Right kidney (tissue), 1 donor: ENCODE results near the gene GPR12.
"Not testable (repeated sequence)": the region's sequence is repeated elsewhere in the genome, so short reads cannot be mapped to it uniquely, and the experiment has no call there.

Experiments used
- DNase-seq: peaks from one replicate; pipeline ENCODE4 v3.0.0-alpha.2; 2016

Gene GPR12

DNA sequence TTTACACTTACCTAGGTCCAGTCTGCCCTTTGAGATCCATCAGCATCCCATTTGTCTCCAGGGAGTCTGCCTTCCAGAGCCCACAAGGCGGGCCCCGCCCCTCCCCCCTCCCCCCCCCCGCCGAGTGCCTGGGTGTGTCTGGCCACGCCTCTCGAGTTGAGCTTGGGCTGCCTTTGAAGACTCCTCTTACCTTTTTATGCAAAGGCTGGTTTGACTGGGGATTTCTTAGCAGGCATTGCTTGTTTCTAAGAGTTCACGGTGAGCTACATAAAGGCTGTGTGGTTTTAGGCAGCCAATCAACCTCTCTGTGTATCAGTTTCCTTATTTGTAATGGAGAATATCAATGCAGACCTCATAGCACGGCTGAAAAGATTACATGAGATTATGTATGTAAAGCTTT, 11.3 kb downstream of the GPR12 start:
- no peak for DNase-seq

DNA sequence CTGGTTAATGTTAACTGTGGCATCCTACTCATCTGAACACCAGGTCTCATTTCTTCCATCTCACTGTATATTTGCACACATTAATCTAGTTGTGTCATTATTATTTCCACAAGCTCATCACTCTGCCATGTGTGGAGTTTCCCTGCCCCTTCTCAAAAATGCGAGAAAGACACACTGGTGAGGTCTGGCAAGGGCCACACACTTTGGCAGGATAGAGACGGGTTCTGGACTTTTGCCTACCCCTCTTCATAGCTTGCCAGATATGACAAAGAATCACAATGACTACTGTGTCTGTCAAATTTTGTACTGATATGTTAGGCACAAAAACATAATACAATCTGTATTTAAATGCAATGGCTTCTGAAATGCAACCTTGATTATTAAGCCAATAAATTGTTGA, 12.9 kb downstream of the GPR12 start:
- DNase-seq: no peak

DNA sequence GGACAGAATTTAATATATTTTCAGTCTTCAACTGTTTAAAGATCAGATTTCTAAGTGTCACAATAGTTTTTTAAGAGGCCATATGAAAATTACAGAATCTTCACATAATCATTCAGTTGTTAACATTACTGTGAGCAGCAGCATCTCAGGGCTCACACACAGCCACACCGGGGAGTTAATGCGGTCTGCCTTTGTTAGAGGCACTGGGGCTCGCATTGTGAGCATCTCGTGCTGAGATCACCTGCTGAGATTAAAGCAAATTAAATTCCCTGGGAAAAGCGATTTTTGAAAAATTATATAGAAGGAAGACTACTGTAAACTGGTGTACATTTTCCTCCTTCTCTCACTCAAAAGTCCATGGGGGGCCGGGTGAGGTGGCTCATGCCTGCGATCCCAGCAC, 16.6 kb downstream of the GPR12 start:
- DNase-seq: no peak

DNA sequence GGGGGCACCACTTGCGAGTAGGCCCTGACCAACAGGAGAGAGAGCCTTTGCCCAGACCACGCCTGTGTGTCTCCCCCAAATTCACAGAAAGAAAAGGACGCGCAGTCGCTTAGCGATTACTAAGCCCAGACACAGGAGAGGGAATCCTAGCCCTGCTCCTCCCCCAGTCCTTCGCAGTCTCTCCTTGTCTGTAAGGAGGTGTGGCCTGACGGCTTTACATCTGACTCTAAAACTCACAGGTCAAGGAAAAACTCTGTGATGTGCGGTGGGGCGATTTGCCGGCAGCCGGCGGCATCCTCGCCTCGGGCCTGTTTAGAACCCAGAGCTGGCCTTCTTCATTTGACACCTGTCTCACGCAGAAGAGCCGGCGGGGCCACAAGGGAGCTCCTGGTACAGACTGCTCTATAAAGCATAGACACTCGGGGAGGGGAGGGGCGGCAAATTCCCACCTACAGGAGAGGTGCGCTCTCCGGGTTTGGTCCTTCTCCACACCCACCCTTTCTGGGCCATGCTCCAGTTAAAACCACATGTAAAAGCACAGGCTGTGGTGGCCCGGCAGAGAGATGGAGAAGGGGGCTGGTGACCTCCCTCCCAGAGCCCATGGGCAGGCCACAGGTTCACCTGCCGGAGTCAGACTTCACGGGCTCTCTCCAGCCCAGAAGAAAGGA, 17.8 kb downstream of the GPR12 start:
- no peak for DNase-seq

DNA sequence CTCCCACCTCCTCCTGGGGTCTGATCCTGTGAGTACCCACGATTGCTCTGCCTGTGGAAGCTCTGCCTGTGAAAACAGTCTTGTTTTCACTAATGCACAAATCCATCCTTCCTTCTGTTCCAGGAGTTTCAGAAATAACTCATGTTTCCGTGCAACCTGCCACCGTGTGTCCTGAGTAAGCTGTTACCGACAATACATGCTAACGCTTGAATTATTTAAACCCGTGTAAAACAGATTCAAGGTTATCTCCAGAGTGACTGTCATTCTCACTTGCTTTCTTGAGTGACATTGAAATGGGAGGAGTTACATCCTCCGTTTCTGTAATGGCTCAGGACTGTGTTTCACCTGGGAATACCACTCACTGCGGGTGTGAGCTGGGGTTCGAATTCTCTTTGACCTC, 24.9 kb downstream of the GPR12 start:
- no peak for DNase-seq

DNA sequence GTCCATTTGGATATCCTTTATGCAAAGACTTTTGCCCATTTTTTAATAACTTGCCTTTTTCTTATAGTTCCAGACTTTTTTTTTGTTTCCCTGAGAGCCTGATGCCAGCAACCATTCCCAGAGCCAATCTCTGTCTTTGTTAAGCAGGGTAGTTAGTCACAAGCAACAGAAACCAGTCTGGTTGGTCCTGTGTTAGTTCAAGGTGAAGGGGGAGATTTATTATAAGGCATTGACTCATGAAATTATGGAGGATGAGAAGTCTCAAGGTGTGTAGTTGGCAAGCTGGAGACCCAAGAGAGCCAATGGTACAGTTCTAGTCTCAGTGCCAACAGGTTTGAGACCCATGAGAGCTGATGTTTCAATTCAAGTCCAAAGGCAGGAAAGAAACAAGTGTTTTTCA, 33.0 kb downstream of the GPR12 start:
- no peak for DNase-seq

DNA sequence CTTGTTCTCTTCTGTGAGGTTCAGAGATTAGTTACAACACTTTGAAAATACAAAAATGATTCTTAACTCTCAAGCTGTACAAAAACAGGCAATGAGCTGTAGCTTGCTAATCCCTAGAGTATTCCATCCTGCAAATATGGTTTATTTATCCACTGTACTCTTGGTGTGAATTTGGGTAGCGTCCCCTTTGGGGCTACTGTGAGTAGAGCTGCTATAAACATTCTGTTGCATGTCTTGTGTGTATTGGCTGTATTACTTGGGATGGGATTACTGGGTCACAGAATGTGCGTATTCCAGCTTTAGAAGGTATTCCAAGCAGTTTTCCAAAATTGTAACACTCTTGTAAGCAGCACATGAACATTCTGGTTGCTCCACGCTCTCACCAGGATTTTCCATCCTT, 33.5 kb downstream of the GPR12 start:
- DNase-seq: no peak

DNA sequence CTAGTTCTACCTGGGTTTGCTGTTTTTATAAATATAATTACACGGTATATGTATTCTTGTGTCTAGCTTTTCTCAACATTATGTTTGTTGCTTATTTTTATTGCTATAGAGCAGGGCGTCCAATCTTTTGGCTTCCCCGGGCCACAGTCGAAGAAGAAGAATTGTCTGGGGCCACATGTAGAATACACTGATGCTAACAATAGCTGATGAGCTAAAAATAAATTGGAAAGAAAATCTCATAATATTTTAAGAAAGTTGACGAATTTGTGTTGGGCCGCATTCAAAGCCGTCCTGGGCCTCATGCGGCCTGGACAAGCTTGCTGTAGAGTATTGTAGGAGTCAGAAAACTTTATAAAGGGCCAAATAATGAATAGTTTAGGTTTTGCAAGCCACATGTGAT, 33.9 kb downstream of the GPR12 start:
- no peak for DNase-seq

DNA sequence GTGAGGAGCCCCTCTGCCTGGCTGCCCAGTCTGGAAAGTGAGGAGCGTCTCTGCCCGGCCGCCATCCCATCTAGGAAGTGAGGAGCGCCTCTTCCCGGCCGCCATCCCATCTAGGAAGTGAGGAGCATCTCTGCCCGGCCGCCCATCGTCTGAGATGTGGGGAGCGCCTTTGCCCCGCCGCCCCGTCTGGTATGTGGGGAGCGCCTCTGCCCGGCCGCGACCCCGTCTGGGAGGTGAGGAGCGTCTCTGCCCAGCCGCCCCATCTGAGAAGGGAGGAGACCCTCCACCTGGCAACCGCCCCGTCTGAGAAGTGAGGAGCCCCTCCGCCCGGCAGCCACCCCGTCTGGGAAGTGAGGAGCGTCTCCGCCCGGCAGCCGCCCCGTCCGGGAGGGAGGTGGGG, 37.0 kb downstream of the GPR12 start:
- not testable (repeated sequence) for DNase-seq

DNA sequence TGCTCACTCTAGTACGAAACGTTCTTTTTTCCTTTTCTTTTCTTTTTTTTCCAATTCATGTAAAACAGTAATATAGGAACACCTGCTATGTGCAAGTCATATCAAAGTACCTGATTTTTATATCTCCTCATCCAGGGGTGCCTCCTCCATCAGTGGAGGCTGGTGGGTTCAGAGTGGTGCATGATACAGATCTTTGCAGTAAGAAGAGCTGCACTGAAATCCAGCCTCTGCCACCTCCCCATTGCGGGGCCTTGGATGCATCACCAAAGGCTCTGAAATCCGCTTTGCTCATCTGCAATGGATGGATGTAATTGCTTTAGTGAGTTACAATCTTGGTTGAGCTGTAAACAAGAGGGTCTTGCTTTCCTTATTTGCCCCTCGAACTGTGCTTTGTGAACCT, 38.3 kb downstream of the GPR12 start:
- no peak for DNase-seq

DNA sequence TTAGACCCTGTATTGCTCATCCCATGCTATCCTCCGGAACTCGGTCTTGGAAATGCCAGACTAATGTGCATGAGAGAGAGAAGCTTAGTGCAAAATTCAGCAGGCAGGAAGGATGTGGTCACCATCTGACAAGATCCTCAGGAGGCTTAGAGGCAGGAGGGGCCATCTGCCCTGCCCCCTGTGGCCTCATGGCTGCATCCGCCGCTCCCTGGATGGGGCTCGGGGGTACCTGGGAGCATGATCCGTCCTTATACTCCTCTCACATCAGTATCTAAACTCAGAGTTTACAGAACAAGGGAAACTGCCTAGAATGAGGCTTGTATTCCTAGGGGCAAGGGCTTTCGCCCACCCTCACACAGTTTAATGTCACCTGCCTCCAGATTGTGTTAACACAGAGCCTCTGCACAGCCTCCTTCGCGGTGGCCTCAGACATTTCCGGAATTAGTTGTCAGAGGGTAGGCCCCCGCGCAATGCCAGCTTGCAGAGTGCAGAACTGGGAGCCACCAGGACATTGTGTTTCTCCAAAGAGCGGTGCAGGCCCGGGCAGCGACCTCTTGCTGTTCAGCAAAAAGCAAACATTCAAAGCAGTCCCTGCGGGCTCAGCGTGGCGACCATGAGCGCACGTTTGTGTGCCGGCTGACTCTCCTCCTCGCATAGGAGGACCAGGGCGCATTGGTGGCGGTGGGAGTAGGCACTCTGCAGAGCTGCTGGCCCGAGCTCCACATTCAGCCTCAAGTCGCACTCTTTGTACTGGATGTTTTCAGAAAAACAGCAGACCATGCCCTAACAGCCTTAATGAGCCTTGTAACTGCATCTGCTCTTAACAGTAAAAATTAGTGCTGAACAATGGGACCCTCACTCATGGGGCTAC, 39.1 kb downstream of the GPR12 start:
- DNase-seq: no peak

DNA sequence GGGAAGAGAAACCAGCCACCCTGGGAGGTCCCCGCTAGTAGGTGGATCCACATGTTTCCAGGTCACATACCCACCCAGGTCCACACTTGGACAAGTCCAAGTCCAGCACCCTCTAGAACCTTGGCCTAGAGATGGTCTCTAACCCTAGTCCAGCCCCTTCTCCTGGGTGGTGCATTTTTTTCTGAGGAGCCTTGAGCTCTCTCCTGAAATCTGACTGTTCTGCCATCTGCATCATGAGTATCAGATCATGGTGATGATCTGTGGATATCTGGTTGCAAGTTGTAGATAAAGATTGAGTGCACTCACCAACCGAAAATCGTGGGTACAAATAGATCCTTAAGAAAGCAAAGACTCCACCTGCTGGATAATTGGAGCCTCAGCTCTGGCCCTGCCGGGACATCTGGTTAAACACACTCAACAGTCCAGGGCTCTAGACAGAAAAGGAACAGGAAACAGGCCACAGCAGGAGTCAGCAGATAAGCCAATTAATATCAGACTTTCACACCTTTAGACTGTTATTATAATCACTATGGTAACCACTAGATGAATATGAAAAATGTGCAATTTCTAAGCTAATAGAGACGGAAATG, 41.1 kb downstream of the GPR12 start:
- DNase-seq: no peak

DNA sequence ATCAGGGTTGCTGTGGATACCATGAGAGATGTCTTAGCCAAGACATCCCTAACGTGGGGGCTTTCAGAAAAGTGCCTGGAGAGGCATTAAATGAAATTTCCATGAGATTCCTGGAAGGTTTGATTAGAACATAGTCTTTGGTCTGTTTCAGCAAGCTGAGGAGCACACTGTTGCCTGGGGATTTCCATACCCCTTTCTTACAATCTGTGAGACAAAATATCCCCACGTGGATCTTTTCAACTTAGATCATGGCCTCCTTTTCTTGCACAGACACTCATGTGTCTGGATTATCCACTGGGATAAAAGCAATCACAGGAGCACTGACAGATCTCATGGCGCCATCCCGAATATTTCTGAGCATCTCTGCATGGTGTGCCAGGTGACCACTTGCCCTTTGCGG, 41.7 kb downstream of the GPR12 start:
- DNase-seq: no peak

DNA sequence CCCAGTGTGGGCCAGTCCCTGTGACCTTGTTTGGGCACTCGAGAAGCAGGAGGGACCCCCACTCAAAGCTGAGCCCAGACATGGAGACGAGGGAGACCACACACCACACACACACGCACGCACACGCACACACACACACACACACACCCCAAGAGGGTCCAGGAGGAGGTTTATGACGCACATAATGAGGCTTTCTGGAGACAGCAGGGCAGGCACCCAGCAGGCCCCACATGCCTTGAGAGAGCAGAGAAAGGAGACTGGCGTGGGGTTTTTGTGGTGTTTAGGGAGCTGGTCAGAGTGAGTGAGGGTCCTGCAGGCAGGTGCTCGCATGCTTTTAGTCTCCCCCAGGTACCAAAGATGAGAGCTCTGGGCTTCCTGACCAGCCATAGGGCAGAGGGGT, 42.4 kb downstream of the GPR12 start:
- no peak for DNase-seq

DNA sequence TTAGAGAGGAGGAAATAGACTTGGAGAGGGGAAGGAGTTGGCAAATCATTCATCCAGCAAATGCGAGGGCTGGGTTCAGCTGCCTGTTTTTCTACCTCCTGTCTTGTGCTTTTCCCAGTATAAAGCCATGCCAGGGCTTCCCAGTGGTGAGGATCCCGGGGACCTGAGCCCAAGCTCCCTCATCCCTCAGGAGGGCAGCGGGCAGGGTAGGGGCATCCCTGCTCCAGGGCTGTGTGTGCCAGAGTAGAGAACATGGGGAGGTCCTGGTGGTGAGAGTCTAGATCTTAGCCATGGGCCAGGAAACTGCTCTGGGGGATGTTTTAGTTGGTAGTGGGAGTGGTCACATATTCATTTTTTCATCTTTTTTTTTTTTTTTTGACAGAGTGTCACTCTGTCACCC, 43.6 kb downstream of the GPR12 start:
- no peak for DNase-seq

DNA sequence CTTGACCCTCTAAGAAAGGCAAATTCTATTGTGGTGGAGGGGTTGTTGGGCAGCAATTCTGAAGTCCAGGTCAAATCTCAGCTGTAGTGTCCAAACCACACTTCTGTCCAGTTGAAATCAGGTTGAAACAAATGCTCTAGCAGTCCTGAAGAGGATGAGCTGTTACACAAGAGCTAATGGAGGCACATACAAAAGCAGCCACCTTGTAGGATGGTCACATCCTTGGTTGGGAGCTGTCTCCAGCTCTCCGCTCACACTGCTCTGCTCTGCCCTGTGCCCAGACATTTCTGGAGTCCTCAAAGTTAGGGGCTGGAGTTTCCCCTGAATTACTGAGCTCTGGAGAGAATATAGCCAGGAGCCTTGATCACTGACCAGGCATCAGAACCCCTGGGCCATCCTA, 47.2 kb downstream of the GPR12 start:
- DNase-seq: no peak

DNA sequence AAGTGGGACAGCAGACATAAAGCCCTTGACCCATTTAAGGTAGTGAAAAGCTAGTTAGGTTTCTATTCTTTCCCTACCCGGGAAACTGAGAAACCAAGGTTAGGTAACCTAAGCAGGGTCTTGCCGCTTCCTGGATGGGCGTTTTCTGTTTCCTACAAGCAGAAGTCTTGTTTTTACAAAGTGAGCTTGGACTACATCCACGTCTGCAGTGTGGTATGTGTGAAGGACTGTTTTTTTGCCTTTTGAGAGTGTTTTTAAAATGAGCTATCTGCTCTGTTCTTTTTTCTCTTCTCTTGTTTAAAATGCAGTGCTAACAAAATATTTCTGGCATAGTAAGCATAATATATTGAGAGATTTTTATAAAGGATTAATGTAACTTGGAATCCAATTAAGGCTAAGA, 49.4 kb downstream of the GPR12 start:
- DNase-seq: no peak

DNA sequence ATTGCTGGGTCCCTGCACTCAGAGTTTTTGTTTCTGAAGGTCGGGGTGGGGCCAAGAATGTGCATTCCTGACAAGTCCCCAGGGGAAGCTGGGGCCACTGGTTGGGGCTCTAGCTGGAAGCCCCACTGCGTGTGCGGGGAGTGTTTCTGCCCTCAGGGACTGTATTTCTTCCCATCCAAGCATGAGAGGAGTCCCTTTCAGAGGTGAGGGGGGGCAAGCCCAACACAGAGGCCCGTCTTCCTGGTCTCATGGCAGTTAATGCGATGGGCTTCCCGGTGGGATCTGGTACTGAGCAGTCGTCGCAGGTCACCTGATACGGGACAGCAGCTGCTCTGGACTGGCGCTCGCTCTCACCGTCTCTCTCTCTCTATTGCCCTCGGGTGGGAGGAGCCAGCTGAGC, 50.4 kb downstream of the GPR12 start:
- DNase-seq: no peak

DNA sequence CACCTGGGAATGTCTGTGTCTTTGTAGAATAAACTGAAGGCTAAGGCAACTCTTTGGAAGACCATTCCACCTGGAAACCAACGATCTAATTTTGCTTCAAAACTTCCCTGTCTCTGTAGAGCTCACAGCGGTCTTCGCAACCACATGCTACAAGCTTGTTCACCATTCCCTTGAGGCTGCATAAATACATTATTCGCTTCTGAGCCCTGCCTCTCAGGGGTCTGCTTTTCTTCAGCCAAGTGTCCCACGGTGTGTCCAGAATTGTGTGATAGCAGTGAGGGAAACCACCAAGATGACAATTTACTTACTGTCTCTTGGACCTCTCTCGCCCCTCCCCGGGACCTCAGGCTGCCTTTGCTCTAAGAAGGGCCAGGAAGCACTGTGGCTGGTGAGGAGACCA, 51.1 kb downstream of the GPR12 start:
- DNase-seq: no peak

DNA sequence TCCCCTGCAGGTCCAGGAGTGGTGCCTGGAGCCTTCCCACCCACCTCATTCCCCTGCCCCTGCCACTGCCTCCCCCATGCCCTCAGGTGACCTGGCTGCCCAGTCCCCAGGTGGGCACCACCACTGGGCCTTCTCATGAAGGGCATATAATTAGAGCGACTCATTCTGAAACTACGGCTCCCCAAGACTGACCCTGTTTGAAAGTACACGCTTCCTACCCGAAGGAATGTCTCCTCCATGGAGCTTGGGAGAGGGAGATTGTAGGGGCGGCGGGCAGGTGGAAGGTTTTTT, 52.6 kb downstream of the GPR12 start:
- no peak for DNase-seq

DNA sequence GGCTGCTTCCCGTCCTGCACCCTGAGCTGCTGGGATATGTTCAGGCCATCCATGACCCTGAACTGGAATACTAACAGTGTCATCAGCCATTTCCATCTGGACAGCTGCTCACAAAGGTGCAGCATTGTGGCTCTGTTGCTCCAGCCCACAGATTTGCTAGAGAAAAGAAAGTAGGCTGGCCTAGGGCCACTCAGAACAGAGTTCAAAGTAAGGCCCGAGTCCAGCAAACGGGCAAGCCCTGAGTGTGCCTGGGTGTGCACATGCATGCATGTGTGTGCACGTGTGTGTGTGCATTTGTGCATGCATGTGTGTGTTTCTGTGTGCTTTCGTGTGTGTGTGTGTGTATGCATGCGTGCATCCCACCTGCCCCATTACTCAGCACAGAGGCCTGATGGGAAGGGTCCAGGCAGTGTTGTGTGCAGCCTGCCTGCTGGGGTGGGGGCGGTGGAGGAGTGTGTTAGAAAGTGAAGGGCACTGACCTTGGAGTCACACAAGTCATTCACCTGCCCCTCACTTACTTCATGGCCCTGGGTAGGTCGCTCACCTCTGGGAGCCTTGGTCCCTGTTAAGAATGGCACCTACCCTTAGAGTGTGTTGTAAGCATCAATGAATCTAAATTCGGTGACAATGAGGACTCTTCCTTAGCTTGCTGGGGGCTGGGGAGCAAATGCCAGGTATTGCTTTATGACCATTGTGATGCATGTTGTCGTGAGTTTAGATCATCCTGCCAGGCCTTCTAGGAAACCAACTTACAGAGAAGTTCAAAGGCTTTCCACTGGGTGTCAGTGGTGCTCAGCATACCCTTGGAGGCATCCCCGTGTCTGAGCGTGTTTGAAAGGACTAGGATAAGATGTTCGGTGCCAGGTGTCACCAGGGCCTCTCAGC, 53.2 kb downstream of the GPR12 start:
- no peak for DNase-seq

DNA sequence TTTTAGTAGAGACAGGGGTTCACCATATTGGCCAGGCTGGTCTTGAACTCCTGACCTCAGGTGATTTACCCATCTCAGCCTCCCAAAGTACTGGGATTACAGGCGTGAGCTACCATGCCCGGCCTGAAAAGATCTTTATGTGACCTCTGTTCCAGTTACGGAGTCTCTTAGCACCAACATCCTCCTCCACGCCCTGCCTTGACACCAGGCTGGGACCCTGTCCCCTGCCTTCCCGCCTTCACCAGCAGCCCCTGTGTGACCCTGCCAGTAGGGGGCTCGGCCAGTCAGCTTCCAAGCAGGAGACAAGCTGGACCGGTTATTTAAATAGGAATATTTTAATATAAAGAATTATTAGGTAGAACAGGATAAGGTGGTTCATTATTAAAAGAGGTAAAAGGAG, 54.2 kb downstream of the GPR12 start:
- no peak for DNase-seq

DNA sequence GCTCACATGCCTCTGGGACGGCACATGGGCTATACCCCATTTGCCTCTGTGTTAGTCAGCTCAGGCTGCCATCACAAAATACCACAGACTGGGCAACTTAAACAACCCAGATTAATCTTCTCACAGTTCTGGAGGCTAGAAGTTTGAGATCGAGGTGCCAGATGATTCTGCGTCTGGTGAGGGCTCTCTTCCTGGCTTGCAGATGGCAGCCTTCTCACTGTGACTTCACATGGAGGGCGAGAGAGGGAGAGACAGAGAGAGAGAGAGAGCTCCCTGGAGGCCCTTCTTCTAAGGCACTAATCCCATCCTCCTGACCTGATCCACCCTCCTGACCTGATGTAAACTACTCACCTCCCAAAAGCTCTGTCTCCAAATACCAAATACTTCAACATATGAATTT, 55.0 kb downstream of the GPR12 start:
- DNase-seq: no peak
